GM12878 (cell line): ENCODE data around the gene TPCN1. TPM values are rescaled to one million over a fixed set of nuclear protein-coding genes. Genes with fewer than 3 reads are reported as not detected.

ENCODE experiments used
- CHD1 ChIP-seq: IDR thresholded peaks from 2 replicates; pipeline ENCODE4 v1.6.1; 2012; ENCODE audit warnings: low read depth, low read length, improper control_type of control experiment
- ETV6 ChIP-seq, 2 experiments: fragments of 450-650 bp in 1 of 2; IDR thresholded peaks in 1 of 2; conservative IDR thresholded peaks in 1 of 2; 2 replicates each; pipeline ENCODE4 v1.6.1; 2014; ENCODE audit warnings: antibody characterized with exemption in 1 of 2, borderline replicate concordance in 1 of 2, low read depth in 1 of 2, mild to moderate bottlenecking in 1 of 2, moderate library complexity in 1 of 2
- KDM1A ChIP-seq: fragments of 200-600 bp; sonication (generic); IDR thresholded peaks from 2 replicates; pipeline ENCODE4 v1.6.1; 2016; ENCODE audit warnings: borderline replicate concordance
- MEF2B ChIP-seq: fragments of 450-650 bp; IDR thresholded peaks from 2 replicates; pipeline ENCODE4 v1.6.1; 2018; ENCODE audit warnings: mild to moderate bottlenecking, moderate library complexity; ENCODE audit not compliant: partially characterized antibody, poor library complexity, severe bottlenecking
- RUNX3 ChIP-seq: IDR thresholded peaks from 2 replicates; pipeline ENCODE4 v1.6.1; 2012; ENCODE audit warnings: low read length, inconsistent platforms
- SUPT20H ChIP-seq: IDR thresholded peaks from 2 replicates; pipeline ENCODE4 v1.6.1; 2011; ENCODE audit warnings: low read depth, mild to moderate bottlenecking, low read length, moderate library complexity, borderline replicate concordance; ENCODE audit not compliant: control insufficient read depth
- ZNF207 ChIP-seq: fragments of 450-650 bp; IDR thresholded peaks from 2 replicates; pipeline ENCODE4 v1.6.1; 2014; ENCODE audit warnings: antibody characterized with exemption, mild to moderate bottlenecking, borderline replicate concordance
- ZNF384 ChIP-seq: IDR thresholded peaks from 2 replicates; pipeline ENCODE4 v1.6.1; 2012; ENCODE audit warnings: low read depth, mild to moderate bottlenecking, low read length, improper control_type of control experiment, borderline replicate concordance
- polyA plus RNA-seq, 11 experiments: library from polyadenylated mRNA; depleted of rRNA in 4 of 11; unstranded in 6 of 11; stranded (reverse) in 5 of 11; fragments of >200 nt; fragmentation: Nextera tagmentation in 4 of 11; fragmentation: Illumina TruSeq in 1 of 11; extraction: Ambion mirVana in 4 of 11; extraction: Trizol in 1 of 11; gene quantifications; 1 replicate in 1 of 11; 2 replicates in 10 of 11; pipeline versions ENCODE4 v1.2.1 to v1.2.3, GENCODE V29; 2011 to 2016; ENCODE audit warnings: inconsistent platforms in 2 of 11, missing spikeins in 2 of 11, low read depth in 1 of 11
- total RNA-seq, 4 experiments: library from RNA; depleted of rRNA in 3 of 4; stranded (reverse); fragments of >200 nt in 3 of 4; fragmentation: Illumina TruSeq in 1 of 4; extraction: Trizol in 1 of 4; gene quantifications; 2 replicates each; pipeline versions ENCODE4 v1.2.1 to v1.2.3, GENCODE V29; 2013 to 2021
- TF ChIP-seq, protein P1 (sequence below): IDR thresholded peaks from 2 replicates; pipeline ENCODE4 v1.6.1; 2012; ENCODE audit warnings: low read depth, low read length, improper control_type of control experiment
- TF ChIP-seq, protein P2 (sequence below): fragments of 450-650 bp; formaldehyde crosslinking; IDR thresholded peaks from 2 replicates; pipeline ENCODE4 v1.4.0; 2022; ENCODE audit warnings: mild to moderate bottlenecking, moderate library complexity
- TF ChIP-seq, protein P3 (sequence below): fragments of 450-650 bp; IDR thresholded peaks from 2 replicates; pipeline ENCODE4 v1.6.1; 2017; ENCODE audit warnings: mild to moderate bottlenecking
- TF ChIP-seq, protein P4 (sequence below): fragments of 450-650 bp; conservative IDR thresholded peaks from 2 replicates; pipeline ENCODE4 v1.6.1; 2017; ENCODE audit warnings: mild to moderate bottlenecking, moderate library complexity
- TF ChIP-seq, protein P5 (sequence below): fragments of 450-650 bp; IDR thresholded peaks from 2 replicates; pipeline ENCODE4 v1.6.1; 2017; ENCODE audit warnings: mild to moderate bottlenecking, low read depth, inconsistent platforms; ENCODE audit not compliant: poor library complexity, severe bottlenecking
- TF ChIP-seq, protein P6 (sequence below): fragments of 450-650 bp; formaldehyde crosslinking; IDR thresholded peaks from 2 replicates; pipeline ENCODE4 v1.5.0; 2022; ENCODE audit warnings: mild to moderate bottlenecking, missing genetic modification characterization

The TPCN1 gene
- total and polyA plus RNA-seq, 10 of the 15 experiments (the other 5 are each of a cell fraction or from before 2014, with no cell fraction given): 0.79 to 30.9 (median 19.4) TPM

DNA sequence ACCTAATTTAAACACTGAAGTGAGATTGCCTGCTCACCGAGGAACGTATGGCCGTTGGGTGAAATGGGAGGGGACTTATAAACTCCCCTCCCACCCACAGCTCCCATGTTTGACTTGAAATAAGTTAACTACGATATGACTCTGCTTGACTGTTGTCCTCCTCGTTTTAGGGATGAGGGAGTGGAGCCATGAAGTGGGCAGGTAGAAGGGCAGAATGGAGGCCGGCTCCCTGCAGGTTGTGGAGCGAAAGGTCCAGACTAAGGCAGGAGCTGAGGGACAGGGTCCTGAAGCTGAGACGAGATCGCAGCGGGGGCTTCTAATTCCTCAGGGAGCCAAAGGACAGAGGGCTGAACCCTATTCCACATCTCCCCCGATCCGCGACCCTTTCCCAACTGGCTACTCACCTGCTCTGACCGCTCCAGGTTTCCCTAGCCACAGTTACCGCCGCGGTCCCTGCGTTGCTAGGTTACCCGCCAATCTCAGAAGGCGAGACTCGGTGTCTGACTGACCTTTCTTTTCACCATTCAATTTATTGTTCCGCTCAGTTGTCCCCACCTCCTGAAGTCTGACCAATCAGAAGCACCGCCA, 577 bp upstream of the TPCN1 start (continued):
- TF ChIP-seq, protein P1, sequence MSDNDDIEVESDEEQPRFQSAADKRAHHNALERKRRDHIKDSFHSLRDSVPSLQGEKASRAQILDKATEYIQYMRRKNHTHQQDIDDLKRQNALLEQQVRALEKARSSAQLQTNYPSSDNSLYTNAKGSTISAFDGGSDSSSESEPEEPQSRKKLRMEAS: 0 out of 2 replicates have a peak, but pooled peaks have one; percentile 7
- TF ChIP-seq SUPT20H (no peak), ZNF207 (0 out of 2 replicates have a peak, but pooled peaks have one; percentile 53), RUNX3 (peak; percentile 66), ZNF384 (no peak), CHD1 (no peak), ETV6 (conservative IDR thresholded peaks at IDR 0.05 in 1 of 2, IDR thresholded peaks at IDR 0.05 in 1 of 2; ENCODE audit: borderline replicate concordance in 1 of 2, low read depth in 1 of 2) (no peak), MEF2B (no peak), KDM1A (no peak)
- TF ChIP-seq, protein P2, sequence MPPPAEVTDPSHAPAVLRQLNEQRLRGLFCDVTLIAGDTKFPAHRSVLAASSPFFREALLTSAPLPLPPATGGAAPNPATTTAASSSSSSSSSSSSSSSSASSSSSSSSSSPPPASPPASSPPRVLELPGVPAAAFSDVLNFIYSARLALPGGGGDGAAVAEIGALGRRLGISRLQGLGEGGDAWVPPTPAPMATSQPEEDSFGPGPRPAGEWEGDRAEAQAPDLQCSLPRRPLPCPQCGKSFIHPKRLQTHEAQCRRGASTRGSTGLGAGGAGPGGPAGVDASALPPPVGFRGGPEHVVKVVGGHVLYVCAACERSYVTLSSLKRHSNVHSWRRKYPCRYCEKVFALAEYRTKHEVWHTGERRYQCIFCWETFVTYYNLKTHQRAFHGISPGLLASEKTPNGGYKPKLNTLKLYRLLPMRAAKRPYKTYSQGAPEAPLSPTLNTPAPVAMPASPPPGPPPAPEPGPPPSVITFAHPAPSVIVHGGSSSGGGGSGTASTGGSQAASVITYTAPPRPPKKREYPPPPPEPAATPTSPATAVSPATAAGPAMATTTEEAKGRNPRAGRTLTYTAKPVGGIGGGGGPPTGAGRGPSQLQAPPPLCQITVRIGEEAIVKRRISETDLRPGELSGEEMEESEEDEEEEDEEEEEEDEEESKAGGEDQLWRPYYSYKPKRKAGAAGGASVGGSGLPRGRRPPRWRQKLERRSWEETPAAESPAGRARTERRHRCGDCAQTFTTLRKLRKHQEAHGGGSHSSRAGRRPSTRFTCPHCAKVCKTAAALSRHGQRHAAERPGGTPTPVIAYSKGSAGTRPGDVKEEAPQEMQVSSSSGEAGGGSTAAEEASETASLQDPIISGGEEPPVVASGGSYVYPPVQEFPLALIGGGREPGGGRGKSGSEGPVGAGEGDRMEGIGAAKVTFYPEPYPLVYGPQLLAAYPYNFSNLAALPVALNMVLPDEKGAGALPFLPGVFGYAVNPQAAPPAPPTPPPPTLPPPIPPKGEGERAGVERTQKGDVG (CRISPR knock-in tag): no peak
- TF ChIP-seq, protein P3, sequence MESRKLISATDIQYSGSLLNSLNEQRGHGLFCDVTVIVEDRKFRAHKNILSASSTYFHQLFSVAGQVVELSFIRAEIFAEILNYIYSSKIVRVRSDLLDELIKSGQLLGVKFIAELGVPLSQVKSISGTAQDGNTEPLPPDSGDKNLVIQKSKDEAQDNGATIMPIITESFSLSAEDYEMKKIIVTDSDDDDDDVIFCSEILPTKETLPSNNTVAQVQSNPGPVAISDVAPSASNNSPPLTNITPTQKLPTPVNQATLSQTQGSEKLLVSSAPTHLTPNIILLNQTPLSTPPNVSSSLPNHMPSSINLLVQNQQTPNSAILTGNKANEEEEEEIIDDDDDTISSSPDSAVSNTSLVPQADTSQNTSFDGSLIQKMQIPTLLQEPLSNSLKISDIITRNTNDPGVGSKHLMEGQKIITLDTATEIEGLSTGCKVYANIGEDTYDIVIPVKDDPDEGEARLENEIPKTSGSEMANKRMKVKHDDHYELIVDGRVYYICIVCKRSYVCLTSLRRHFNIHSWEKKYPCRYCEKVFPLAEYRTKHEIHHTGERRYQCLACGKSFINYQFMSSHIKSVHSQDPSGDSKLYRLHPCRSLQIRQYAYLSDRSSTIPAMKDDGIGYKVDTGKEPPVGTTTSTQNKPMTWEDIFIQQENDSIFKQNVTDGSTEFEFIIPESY: no peak
- TF ChIP-seq, protein P4, sequence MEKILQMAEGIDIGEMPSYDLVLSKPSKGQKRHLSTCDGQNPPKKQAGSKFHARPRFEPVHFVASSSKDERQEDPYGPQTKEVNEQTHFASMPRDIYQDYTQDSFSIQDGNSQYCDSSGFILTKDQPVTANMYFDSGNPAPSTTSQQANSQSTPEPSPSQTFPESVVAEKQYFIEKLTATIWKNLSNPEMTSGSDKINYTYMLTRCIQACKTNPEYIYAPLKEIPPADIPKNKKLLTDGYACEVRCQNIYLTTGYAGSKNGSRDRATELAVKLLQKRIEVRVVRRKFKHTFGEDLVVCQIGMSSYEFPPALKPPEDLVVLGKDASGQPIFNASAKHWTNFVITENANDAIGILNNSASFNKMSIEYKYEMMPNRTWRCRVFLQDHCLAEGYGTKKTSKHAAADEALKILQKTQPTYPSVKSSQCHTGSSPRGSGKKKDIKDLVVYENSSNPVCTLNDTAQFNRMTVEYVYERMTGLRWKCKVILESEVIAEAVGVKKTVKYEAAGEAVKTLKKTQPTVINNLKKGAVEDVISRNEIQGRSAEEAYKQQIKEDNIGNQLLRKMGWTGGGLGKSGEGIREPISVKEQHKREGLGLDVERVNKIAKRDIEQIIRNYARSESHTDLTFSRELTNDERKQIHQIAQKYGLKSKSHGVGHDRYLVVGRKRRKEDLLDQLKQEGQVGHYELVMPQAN: peak; percentile 67
- TF ChIP-seq, protein P5, sequence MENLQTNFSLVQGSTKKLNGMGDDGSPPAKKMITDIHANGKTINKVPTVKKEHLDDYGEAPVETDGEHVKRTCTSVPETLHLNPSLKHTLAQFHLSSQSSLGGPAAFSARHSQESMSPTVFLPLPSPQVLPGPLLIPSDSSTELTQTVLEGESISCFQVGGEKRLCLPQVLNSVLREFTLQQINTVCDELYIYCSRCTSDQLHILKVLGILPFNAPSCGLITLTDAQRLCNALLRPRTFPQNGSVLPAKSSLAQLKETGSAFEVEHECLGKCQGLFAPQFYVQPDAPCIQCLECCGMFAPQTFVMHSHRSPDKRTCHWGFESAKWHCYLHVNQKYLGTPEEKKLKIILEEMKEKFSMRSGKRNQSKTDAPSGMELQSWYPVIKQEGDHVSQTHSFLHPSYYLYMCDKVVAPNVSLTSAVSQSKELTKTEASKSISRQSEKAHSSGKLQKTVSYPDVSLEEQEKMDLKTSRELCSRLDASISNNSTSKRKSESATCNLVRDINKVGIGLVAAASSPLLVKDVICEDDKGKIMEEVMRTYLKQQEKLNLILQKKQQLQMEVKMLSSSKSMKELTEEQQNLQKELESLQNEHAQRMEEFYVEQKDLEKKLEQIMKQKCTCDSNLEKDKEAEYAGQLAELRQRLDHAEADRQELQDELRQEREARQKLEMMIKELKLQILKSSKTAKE: no peak
- TF ChIP-seq, protein P6, sequence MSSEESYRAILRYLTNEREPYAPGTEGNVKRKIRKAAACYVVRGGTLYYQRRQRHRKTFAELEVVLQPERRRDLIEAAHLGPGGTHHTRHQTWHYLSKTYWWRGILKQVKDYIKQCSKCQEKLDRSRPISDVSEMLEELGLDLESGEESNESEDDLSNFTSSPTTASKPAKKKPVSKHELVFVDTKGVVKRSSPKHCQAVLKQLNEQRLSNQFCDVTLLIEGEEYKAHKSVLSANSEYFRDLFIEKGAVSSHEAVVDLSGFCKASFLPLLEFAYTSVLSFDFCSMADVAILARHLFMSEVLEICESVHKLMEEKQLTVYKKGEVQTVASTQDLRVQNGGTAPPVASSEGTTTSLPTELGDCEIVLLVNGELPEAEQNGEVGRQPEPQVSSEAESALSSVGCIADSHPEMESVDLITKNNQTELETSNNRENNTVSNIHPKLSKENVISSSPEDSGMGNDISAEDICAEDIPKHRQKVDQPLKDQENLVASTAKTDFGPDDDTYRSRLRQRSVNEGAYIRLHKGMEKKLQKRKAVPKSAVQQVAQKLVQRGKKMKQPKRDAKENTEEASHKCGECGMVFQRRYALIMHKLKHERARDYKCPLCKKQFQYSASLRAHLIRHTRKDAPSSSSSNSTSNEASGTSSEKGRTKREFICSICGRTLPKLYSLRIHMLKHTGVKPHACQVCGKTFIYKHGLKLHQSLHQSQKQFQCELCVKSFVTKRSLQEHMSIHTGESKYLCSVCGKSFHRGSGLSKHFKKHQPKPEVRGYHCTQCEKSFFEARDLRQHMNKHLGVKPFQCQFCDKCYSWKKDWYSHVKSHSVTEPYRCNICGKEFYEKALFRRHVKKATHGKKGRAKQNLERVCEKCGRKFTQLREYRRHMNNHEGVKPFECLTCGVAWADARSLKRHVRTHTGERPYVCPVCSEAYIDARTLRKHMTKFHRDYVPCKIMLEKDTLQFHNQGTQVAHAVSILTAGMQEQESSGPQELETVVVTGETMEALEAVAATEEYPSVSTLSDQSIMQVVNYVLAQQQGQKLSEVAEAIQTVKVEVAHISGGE (CRISPR knock-in tag): no peak
